ENCODE data around the gene DNMBP.
"Not testable (repeated sequence)": the region's sequence is repeated elsewhere in the genome, so short reads cannot be mapped to it uniquely, and the experiment has no call there.

DNMBP gene

DNA sequence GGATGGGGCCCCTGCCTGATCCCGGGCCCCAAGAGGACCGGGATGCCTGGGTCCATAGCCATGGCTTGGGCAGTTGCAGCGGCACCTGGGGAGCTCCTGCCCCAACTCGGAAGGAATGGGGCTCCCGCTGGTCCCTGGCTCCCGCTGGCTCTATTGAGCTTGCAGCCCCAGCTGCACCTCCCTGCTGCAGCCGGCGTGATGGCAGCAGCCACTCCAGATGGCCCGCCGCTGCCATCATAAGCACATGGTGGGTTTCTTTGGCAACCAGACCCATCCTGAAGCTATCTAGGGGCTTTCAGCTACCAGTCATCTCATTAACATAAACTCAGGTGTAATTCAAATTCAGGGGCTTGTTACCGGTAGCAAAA lies 11.1 kb upstream of the DNMBP start:
- POLR2A ChIA-PET: no interaction called here
- no peak for DNase-seq (ENCODE audit: extremely low spot score)
- CTCF ChIA-PET: interaction anchor here (0.8 to 3.7 kb wide), 4 partner anchors 12 to 162 kb away, joined by 3 to 12 read pairs (median 4); partner anchors contain the start of gene DNMBP
- TF ChIP-seq SUZ12 (IDR thresholded peaks at IDR 0.05) (no peak), BHLHE40 (IDR thresholded peaks at IDR 0.05; ENCODE audit: borderline replicate concordance) (no peak), ZNF384 (IDR thresholded peaks at IDR 0.05) (no peak), TARDBP (IDR thresholded peaks at IDR 0.05) (no peak), NFRKB (IDR thresholded peaks at IDR 0.05) (no peak)

- ChIA-PET POLR2A (no interaction called here), CTCF (interaction anchor here (0.8 to 3.7 kb wide), 3 partner anchors 11 to 161 kb away, joined by 3 to 12 read pairs (median 3); partner anchors contain the start of gene DNMBP)
- no peak for TF ChIP-seq PKNOX1 (IDR thresholded peaks at IDR 0.05)
- TF ChIP-seq ZNF384 (IDR thresholded peaks at IDR 0.05): no peak
- no peak for TF ChIP-seq SP1 (IDR thresholded peaks at IDR 0.05)
- no peak for TF ChIP-seq BHLHE40 (IDR thresholded peaks at IDR 0.05; ENCODE audit: borderline replicate concordance)
- TF ChIP-seq HDGF (IDR thresholded peaks at IDR 0.05; ENCODE audit: borderline replicate concordance): no peak
- no peak for TF ChIP-seq FOXK2 (IDR thresholded peaks at IDR 0.05)
- TF ChIP-seq TARDBP (IDR thresholded peaks at IDR 0.05): no peak
- TF ChIP-seq SUZ12 (IDR thresholded peaks at IDR 0.05): no peak
- TF ChIP-seq FOXM1 (IDR thresholded peaks at IDR 0.05; ENCODE audit: borderline replicate concordance): no peak
- TF ChIP-seq CTBP1 (IDR thresholded peaks at IDR 0.05; ENCODE audit: borderline replicate concordance): no peak
- TF ChIP-seq FOXA1 (IDR thresholded peaks at IDR 0.05): no peak
- TF ChIP-seq ARNT (IDR thresholded peaks at IDR 0.05): no peak
- no peak for DNase-seq (ENCODE audit: extremely low spot score)
Measured at GRCh38 chr10:100020142-100020885, 10.6 kb upstream of the DNMBP start.

GRCh38 chr10:100019787-100020141 lies 10.0 kb upstream of the DNMBP start:
- no peak for TF ChIP-seq ZNF384 (IDR thresholded peaks at IDR 0.05)
- no peak for TF ChIP-seq L3MBTL2 (conservative IDR thresholded peaks at IDR 0.05)
- TF ChIP-seq FOXM1 (IDR thresholded peaks at IDR 0.05; ENCODE audit: borderline replicate concordance): no peak
- no peak for TF ChIP-seq CTBP1 (IDR thresholded peaks at IDR 0.05; ENCODE audit: borderline replicate concordance)
- TF ChIP-seq HDGF (IDR thresholded peaks at IDR 0.05; ENCODE audit: borderline replicate concordance): no peak
- TF ChIP-seq TARDBP (IDR thresholded peaks at IDR 0.05): no peak
- no peak for TF ChIP-seq LEF1 (IDR thresholded peaks at IDR 0.05; ENCODE audit: borderline replicate concordance)
- TF ChIP-seq SUZ12 (IDR thresholded peaks at IDR 0.05): no peak
- no peak for TF ChIP-seq PKNOX1 (IDR thresholded peaks at IDR 0.05)
- no peak for TF ChIP-seq FOXK2 (IDR thresholded peaks at IDR 0.05)
- TF ChIP-seq ELF4 (IDR thresholded peaks at IDR 0.05): no peak
- TF ChIP-seq ARNT (IDR thresholded peaks at IDR 0.05): no peak
- TF ChIP-seq FOXA1 (IDR thresholded peaks at IDR 0.05): no peak
- TF ChIP-seq BHLHE40 (IDR thresholded peaks at IDR 0.05; ENCODE audit: borderline replicate concordance): no peak
- no peak for TF ChIP-seq NFRKB (IDR thresholded peaks at IDR 0.05)
- TF ChIP-seq SP1 (IDR thresholded peaks at IDR 0.05): no peak
- ChIA-PET CTCF (interaction anchor here (2.2 kb wide), 1 partner anchor 10 kb away, joined by 7 read pairs; the partner anchor contains the start of gene DNMBP), POLR2A (no interaction called here)
- peak; percentile 43 for DNase-seq (ENCODE audit: extremely low spot score)

DNA sequence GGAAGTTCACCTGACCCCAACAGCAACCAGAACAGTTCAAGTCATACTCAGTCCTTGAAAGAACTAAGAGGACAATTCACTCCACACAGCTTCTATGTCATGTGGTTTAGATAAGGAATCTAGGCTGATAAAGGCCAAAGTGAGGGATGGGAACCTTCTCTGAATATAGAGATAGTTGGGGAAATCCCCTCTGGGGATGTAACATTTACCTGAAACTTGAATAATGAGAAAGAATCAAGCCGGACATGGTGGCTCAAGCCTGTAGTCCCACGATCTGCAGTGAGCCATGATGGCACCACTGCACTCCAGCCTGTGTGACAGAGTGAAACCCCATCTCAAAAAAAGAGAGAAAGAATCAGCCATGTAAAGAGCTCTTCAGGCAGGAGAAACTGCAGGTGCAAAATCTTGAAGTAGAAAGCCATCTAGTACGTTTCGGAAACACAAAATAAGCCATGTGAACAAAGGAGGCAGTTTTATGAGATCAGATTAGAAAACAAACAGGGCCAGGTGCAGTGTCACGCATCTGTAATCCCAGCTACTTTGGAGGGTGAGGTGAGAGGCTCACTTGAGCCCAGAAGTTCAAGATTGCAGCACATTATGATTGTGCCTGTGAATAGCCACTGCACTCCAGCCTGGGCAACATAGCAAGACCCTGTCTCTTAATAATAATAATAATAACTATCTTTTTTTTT lies 4.5 kb upstream of the DNMBP start:
- CTCF ChIA-PET: no interaction called here
- no peak for DNase-seq (ENCODE audit: extremely low spot score)
- TF ChIP-seq SP1 (IDR thresholded peaks at IDR 0.05) (no peak), L3MBTL2 (conservative IDR thresholded peaks at IDR 0.05) (no peak), FOXA1 (IDR thresholded peaks at IDR 0.05) (no peak), HDGF (IDR thresholded peaks at IDR 0.05; ENCODE audit: borderline replicate concordance) (no peak), CTBP1 (IDR thresholded peaks at IDR 0.05; ENCODE audit: borderline replicate concordance) (no peak), PKNOX1 (IDR thresholded peaks at IDR 0.05) (no peak), BHLHE40 (IDR thresholded peaks at IDR 0.05; ENCODE audit: borderline replicate concordance) (no peak), SUZ12 (IDR thresholded peaks at IDR 0.05) (no peak), LEF1 (IDR thresholded peaks at IDR 0.05; ENCODE audit: borderline replicate concordance) (no peak), ARNT (IDR thresholded peaks at IDR 0.05) (no peak), TARDBP (IDR thresholded peaks at IDR 0.05) (no peak), NFRKB (IDR thresholded peaks at IDR 0.05) (no peak), FOXM1 (IDR thresholded peaks at IDR 0.05; ENCODE audit: borderline replicate concordance) (no peak), FOXK2 (IDR thresholded peaks at IDR 0.05) (no peak), ELF4 (IDR thresholded peaks at IDR 0.05) (no peak), ZNF384 (IDR thresholded peaks at IDR 0.05) (no peak)
- POLR2A ChIA-PET: no interaction called here

DNA sequence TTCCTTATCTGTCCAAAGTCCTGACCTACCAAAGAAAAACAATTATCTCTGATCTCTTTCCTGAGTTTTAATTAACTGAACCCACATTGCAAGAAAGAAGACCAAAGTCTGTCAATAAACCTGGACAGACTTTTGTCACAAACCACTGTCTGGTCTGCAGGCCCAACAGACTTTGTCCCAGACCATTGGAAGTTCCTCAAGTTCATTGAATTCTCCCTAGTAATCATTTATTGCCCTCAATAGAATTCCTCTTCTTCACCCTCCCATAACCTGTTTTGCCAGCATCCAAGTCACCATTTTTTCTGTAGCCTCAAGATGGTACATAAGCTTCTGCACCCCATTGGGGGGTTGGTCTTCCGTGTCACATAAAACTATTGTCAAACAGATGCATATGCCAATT lies 3.9 kb upstream of the DNMBP start:
- TF ChIP-seq ARNT (IDR thresholded peaks at IDR 0.05) (no peak), FOXM1 (IDR thresholded peaks at IDR 0.05; ENCODE audit: borderline replicate concordance) (no peak), SP1 (IDR thresholded peaks at IDR 0.05) (no peak), LEF1 (IDR thresholded peaks at IDR 0.05; ENCODE audit: borderline replicate concordance) (no peak), ELF4 (IDR thresholded peaks at IDR 0.05) (no peak), FOXK2 (IDR thresholded peaks at IDR 0.05) (no peak), SUZ12 (IDR thresholded peaks at IDR 0.05) (no peak), HDGF (IDR thresholded peaks at IDR 0.05; ENCODE audit: borderline replicate concordance) (no peak), PKNOX1 (IDR thresholded peaks at IDR 0.05) (no peak), ZNF384 (IDR thresholded peaks at IDR 0.05) (no peak), TARDBP (IDR thresholded peaks at IDR 0.05) (no peak), FOXA1 (IDR thresholded peaks at IDR 0.05) (no peak), BHLHE40 (IDR thresholded peaks at IDR 0.05; ENCODE audit: borderline replicate concordance) (no peak), L3MBTL2 (conservative IDR thresholded peaks at IDR 0.05) (no peak), NFRKB (IDR thresholded peaks at IDR 0.05) (no peak), CTBP1 (IDR thresholded peaks at IDR 0.05; ENCODE audit: borderline replicate concordance) (no peak)
- no peak for DNase-seq (ENCODE audit: extremely low spot score)
- ChIA-PET POLR2A (no interaction called here), CTCF (no interaction called here)

DNA sequence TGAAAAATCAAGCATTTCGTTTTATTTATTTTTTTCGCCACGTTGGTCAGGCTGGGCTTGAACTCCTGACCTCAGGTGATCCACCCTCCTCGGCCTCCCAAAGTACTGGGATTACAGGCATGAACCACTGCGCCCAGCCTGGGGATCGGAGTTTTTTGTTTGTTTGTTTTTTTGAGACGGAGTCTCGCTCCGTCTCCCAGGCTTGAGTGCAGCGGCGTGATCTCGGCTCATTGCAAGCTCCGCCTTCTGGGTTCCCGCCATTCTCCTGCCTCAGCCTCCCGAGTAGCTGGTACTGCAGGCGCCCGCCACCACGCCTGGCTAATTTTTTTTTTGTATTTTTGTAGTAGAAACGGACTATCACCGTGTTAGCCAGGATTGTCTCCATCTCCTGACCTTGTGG lies 2.2 kb upstream of the DNMBP start:
- POLR2A ChIA-PET; CTCF ChIA-PET; DNase-seq (ENCODE audit: extremely low spot score): not testable (repeated sequence)

All from HEK293T (cell line).